GM21529 (cell line): ENCODE measurements around the gene MAML1.

Experiments used
- ATAC-seq: cut with Tn5 transposase; IDR thresholded peaks from one replicate; pipeline ENCODE4 v1.9.1; 2021; ENCODE audit not compliant: unreplicated experiment

MAML1 gene

DNA sequence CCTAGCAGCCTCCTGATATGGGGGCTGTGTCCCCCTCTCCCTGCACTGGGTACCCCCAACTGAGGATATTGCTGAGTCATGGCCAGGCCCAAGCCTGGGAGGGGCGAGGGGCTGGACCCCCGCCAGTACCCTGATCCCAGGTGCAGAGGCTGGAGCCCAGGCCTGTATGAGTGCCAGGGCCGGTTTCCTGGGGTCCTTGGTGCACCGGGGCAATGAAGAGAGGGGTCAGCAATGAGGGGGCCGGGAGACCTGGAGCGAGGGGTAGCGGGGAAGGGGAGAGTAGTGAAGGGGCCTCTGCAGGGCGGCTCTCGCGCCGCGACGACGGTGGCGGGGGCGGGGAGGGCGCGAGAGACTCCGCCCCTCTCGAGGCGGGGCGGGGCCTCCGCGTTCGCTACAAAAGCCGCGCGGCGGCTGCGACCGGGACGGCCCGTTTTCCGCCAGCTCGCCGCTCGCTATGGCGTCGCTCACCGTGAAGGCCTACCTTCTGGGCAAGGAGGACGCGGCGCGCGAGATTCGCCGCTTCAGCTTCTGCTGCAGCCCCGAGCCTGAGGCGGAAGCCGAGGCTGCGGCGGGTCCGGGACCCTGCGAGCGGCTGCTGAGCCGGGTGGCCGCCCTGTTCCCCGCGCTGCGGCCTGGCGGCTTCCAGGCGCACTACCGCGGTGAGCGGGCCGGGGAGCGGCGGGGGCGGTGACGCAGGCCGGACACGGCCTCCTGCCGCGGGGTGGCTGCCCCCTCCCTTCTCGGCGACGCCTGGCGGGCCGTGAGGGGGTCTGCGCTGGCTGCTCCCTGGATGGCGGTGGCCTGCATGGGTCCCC lies 88.1 kb downstream of the MAML1 start, which contains the start of gene SQSTM1:
Gene SQSTM1 (plus strand): TSS at position 423 of the 815 bp plus-strand sequence. CDS start 32 bp downstream, at position 455.
- peak; percentile 36 for ATAC-seq

GRCh38 chr5:179821298-179822058 lies 88.9 kb downstream of the MAML1 start:
- ATAC-seq, result peak; percentile 49

- no peak for ATAC-seq
Observed at GRCh38 chr5:179822059-179822432, 89.4 kb downstream of the MAML1 start.

DNA sequence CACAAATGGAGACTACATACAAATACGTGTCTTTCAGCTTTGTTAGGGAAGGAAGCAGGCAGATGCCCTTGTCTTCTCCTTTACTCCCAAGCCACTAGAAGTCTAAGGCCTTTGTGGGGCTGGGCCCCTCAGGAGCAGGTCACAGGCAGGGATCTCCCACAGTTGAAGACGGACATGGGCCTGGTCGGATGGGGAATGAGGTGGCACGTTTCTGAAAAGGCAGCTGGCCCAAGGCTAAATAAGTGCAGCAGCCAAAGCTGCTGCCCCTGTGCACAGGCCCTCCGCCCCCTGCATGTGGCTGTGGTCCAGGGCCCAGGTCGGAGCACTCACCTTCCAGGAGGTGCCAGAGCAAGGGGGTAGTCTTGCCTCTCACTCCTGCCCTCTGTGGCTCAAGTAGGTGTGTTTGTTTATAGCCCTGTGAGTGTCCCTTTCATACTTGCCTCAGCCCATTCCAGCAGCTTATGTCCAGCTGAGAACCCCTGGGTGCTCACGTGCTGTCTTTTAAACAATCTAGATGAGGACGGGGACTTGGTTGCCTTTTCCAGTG lies 89.9 kb downstream of the MAML1 start:
- ATAC-seq, result no peak

- ATAC-seq, result no peak
Observed at GRCh38 chr5:179823937-179824744, 91.5 kb downstream of the MAML1 start.

GRCh38 chr5:179824745-179825112 lies 92.1 kb downstream of the MAML1 start:
- no peak for ATAC-seq

GRCh38 chr5:179825655-179826182 lies 93.1 kb downstream of the MAML1 start:
- ATAC-seq, result no peak
